Stimulated activated naive B cell treated with anti-CD40 and anti-IgM and Interleukin-4, amounts not matched to agents 10 μg/mL and 1 μg/mL and 100 μg/mL, for 72 hours (primary cell): Measurements from ENCODE around the gene ARHGEF25.
"Not testable (repeated sequence)": the region's sequence is repeated elsewhere in the genome, so short reads cannot be mapped to it uniquely, and the experiment has no call there.

ENCODE experiments used
- ATAC-seq, 2 donors: fragments of 150-1000 bp; cut with Tn5 transposase; replicated peaks; 2 replicates each; pipeline ENCODE4 v1.10.0; 2021; ENCODE audit warnings: moderate library complexity in 1 of 2
- DNase-seq: peaks from one replicate; pipeline ENCODE4 v3.0.0; 2021
- H3K27ac Mint-ChIP-seq: one replicate; pipeline ENCODE4 v1.8.0; 2022; ENCODE audit warnings: mild to moderate bottlenecking, mixed read lengths
- H3K27me3 Mint-ChIP-seq, 2 donors: one replicate each; pipeline ENCODE4 v1.8.0; 2022; ENCODE audit warnings: mixed read lengths in 2 of 2
- H3K36me3 Mint-ChIP-seq, 2 donors: one replicate each; pipeline ENCODE4 v1.8.0; 2022; ENCODE audit warnings: mixed read lengths in 2 of 2, mild to moderate bottlenecking in 1 of 2
- H3K4me1 Mint-ChIP-seq, 2 donors: one replicate each; pipeline ENCODE4 v1.8.0; 2022; ENCODE audit warnings: mixed read lengths in 2 of 2, mild to moderate bottlenecking in 1 of 2
- H3K4me3 Mint-ChIP-seq, 2 donors: one replicate each; pipeline ENCODE4 v1.8.0; 2022; ENCODE audit warnings: mild to moderate bottlenecking in 2 of 2, mixed read lengths in 2 of 2, moderate library complexity in 1 of 2
- H3K9me3 Mint-ChIP-seq, 2 donors: one replicate each; pipeline ENCODE4 v1.8.0; 2022; ENCODE audit warnings: mixed read lengths in 2 of 2, mild to moderate bottlenecking in 1 of 2

Gene ARHGEF25

GRCh38 chr12:57579677-57580465, 31.4 kb upstream of the ARHGEF25 start:
- peaks cover 0 to 3% of the 10 kb centered on the region in 2 donors for H3K36me3 Mint-ChIP-seq
- DNase-seq: no peak
- H3K27me3 Mint-ChIP-seq: peaks cover 29 to 64% of the 10 kb centered on the region in 2 donors
- peaks cover 2 to 7% of the 10 kb centered on the region in 2 donors for H3K4me1 Mint-ChIP-seq
- H3K9me3 Mint-ChIP-seq: no peaks in the 10 kb centered on the region
- ATAC-seq: no peak
- H3K27ac Mint-ChIP-seq: no peak overlapping the region
- H3K4me3 Mint-ChIP-seq: no peak overlapping the region

- H3K27me3 Mint-ChIP-seq: peaks cover 29 to 64% of the 10 kb centered on the region in 2 donors
- no peak for ATAC-seq
- peaks cover 2 to 7% of the 10 kb centered on the region in 2 donors for H3K4me1 Mint-ChIP-seq
- H3K36me3 Mint-ChIP-seq: peaks cover 0 to 3% of the 10 kb centered on the region in 2 donors
- H3K27ac Mint-ChIP-seq: no peak overlapping the region
- DNase-seq: no peak
- H3K9me3 Mint-ChIP-seq: no peaks in the 10 kb centered on the region
- H3K4me3 Mint-ChIP-seq: no peak overlapping the region
Measured at GRCh38 chr12:57580466-57580795, 30.8 kb upstream of the ARHGEF25 start.

GRCh38 chr12:57581802-57582201, 29.4 kb upstream of the ARHGEF25 start:
- no peaks in the 10 kb centered on the region for H3K9me3 Mint-ChIP-seq
- DNase-seq (no peak), ATAC-seq (no peak)
- H3K27me3 Mint-ChIP-seq: peaks cover 19 to 56% of the 10 kb centered on the region in 2 donors
- no peaks in the 10 kb centered on the region for H3K36me3 Mint-ChIP-seq
- H3K4me1 Mint-ChIP-seq: peaks cover 2 to 7% of the 10 kb centered on the region in 2 donors
- no peak overlapping the region for H3K27ac Mint-ChIP-seq
- no peak overlapping the region for H3K4me3 Mint-ChIP-seq

- Mint-ChIP-seq H3K27me3 (peaks cover 18 to 56% of the 10 kb centered on the region in 2 donors), H3K36me3 (no peaks in the 10 kb centered on the region), H3K27ac (no peak overlapping the region), H3K9me3 (no peaks in the 10 kb centered on the region), H3K4me1 (peaks cover 2 to 7% of the 10 kb centered on the region in 2 donors), H3K4me3 (no peak overlapping the region)
- DNase-seq (no peak), ATAC-seq (no peak)
Measured at GRCh38 chr12:57582440-57582839, 28.8 kb upstream of the ARHGEF25 start.

GRCh38 chr12:57583008-57583831, 28.0 kb upstream of the ARHGEF25 start:
- H3K4me1 Mint-ChIP-seq: peaks cover 2 to 7% of the 10 kb centered on the region in 2 donors
- H3K27ac Mint-ChIP-seq: peak overlapping the region; percentile 53
- H3K4me3 Mint-ChIP-seq: no peak overlapping the region
- H3K9me3 Mint-ChIP-seq: no peaks in the 10 kb centered on the region
- peaks cover 18 to 49% of the 10 kb centered on the region in 2 donors for H3K27me3 Mint-ChIP-seq
- ATAC-seq (peak; percentile 98 to 99), DNase-seq (peak; percentile 64)
- H3K36me3 Mint-ChIP-seq: no peaks in the 10 kb centered on the region

DNA sequence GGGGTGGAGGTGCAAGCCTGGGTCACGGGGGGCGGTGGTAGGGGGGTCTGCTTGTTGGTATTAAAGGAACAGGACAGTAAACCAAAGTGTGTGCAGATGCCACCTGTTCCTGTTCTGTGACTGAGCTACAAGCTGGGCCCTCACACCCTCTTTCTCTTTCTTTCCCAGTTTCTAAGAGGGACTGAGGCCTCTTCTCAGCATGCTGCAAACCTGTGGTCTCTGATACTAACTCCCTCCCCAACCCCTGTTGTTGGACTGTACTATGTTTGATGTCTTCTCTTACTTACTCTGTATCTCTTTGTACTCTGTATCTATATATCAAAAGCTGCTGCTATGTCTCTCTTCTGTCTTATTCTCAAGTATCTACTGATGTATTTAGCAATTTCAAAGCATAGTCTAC, 27.2 kb upstream of the ARHGEF25 start:
- Mint-ChIP-seq H3K27ac (no peak overlapping the region), H3K36me3 (no peaks in the 10 kb centered on the region), H3K4me3 (no peak overlapping the region), H3K27me3 (peaks cover 18 to 48% of the 10 kb centered on the region in 2 donors), H3K9me3 (no peaks in the 10 kb centered on the region), H3K4me1 (peaks cover 2 to 7% of the 10 kb centered on the region in 2 donors)
- DNase-seq: no peak
- ATAC-seq: no peak

DNA sequence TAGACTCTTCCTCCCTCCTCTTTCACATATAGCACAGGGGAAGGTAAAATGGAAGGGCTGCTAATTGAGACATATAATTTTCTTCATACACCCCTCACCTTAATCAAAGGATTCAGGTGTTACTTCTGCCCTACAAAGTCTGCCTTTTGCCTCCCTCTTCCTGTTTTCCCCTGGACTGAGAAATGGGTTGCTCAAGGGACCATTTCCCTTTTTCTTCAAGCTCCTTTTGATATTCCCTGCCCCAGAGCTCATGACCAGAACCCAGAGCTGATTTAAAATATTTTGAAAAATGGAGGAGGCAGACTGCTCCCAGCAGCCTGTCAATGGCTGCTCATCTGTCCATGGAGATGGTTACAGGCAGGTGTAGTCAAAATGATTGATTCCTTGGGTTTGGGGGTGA, 26.5 kb upstream of the ARHGEF25 start:
- DNase-seq (no peak), ATAC-seq (no peak)
- Mint-ChIP-seq H3K36me3 (no peaks in the 10 kb centered on the region), H3K4me3 (no peak overlapping the region), H3K27me3 (peaks cover 18 to 48% of the 10 kb centered on the region in 2 donors), H3K9me3 (no peaks in the 10 kb centered on the region), H3K4me1 (peaks cover 2 to 7% of the 10 kb centered on the region in 2 donors), H3K27ac (no peak overlapping the region)

- peaks cover 18 to 47% of the 10 kb centered on the region in 2 donors for H3K27me3 Mint-ChIP-seq
- no peaks in the 10 kb centered on the region for H3K36me3 Mint-ChIP-seq
- DNase-seq (no peak), ATAC-seq (no peak)
- no peak overlapping the region for H3K4me3 Mint-ChIP-seq
- H3K9me3 Mint-ChIP-seq: no peaks in the 10 kb centered on the region
- peaks cover 2 to 8% of the 10 kb centered on the region in 2 donors for H3K4me1 Mint-ChIP-seq
- H3K27ac Mint-ChIP-seq: no peak overlapping the region
Measured at GRCh38 chr12:57585156-57585555, 26.1 kb upstream of the ARHGEF25 start.

DNA sequence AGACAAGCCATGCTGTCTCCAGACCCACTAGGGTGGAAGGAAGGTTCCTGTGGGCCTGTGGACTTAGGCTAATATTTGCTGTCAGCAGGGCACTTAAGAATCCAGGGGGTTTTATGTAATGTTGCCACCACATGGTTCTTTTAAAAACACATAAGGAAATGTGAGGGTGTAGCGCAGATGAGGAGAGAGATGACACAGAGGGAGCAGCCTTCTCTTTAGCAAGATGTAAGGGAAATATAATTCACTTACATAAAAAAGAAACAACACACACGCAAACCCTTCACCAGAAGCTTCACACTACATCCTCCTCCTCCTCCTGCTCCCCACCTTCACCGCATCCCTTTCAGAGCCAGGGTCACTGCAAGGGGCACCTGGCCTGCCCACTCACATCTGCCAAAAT, 25.1 kb upstream of the ARHGEF25 start:
- Mint-ChIP-seq H3K36me3 (peaks cover 0 to 1% of the 10 kb centered on the region in 2 donors), H3K27ac (no peak overlapping the region)

GRCh38 chr12:57586832-57587429, 24.3 kb upstream of the ARHGEF25 start:
- H3K27ac Mint-ChIP-seq: no peak overlapping the region
- no peak for DNase-seq
- peaks cover 12 to 30% of the 10 kb centered on the region in 2 donors for H3K27me3 Mint-ChIP-seq
- H3K36me3 Mint-ChIP-seq: peaks cover 0 to 3% of the 10 kb centered on the region in 2 donors
- H3K4me3 Mint-ChIP-seq: no peak overlapping the region
- no peak for ATAC-seq
- H3K9me3 Mint-ChIP-seq: no peaks in the 10 kb centered on the region
- peaks cover 12 to 21% of the 10 kb centered on the region in 2 donors for H3K4me1 Mint-ChIP-seq

More for the DNA sequence above, 25.1 kb upstream of the ARHGEF25 start:
- Mint-ChIP-seq H3K9me3 (no peaks in the 10 kb centered on the region), H3K4me1 (peaks cover 7 to 14% of the 10 kb centered on the region in 2 donors), H3K27me3 (peaks cover 18 to 38% of the 10 kb centered on the region in 2 donors), H3K4me3 (no peak overlapping the region)
- ATAC-seq (no peak), DNase-seq (no peak)

DNA sequence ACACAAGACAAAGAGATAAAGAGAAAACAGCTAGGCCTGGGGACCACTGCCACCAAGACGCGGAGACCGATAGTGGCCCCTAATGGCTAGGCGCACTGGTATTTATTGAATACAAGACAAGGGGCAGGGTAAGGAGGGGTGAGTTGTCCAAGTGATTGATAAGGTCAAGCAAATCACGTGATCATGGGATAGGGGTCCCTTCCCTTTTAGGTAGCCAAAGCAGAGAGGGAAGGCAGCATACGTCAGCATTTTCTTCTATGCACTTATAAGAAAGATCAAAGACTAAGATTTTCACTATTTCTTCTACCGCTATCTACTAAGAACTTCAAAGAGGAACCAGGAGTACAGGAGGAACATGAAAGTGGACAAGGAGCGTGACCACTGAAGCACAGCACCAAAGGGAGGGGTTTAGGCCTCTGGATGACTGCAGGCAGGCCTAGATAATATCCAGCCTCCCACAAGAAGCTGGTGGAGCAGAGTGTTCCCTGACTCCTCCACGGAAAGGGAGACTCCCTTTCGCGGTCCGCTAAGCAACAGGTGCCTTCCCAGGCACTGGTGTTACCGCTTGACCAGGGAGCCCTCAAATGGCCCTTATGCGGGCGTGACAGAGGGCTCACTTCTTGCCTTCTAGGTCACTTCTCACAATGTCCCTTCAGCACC, 22.2 kb upstream of the ARHGEF25 start:
- not testable (repeated sequence) for H3K9me3 Mint-ChIP-seq

GRCh38 chr12:57590479-57590863, 20.8 kb upstream of the ARHGEF25 start:
- H3K27me3 Mint-ChIP-seq: no peaks in the 10 kb centered on the region
- peak overlapping the region; percentile 82 for H3K27ac Mint-ChIP-seq
- ATAC-seq: no peak
- H3K4me1 Mint-ChIP-seq: peaks cover 18 to 24% of the 10 kb centered on the region in 2 donors
- DNase-seq: no peak
- H3K9me3 Mint-ChIP-seq: no peaks in the 10 kb centered on the region
- peaks cover 4 to 5% of the 10 kb centered on the region in 2 donors for H3K36me3 Mint-ChIP-seq
- peak overlapping the region; percentile 88 to 90 for H3K4me3 Mint-ChIP-seq

More for the DNA sequence above, 22.2 kb upstream of the ARHGEF25 start:
- not testable (repeated sequence) for DNase-seq, ATAC-seq, H3K27ac Mint-ChIP-seq, H3K4me3 Mint-ChIP-seq, H3K36me3 Mint-ChIP-seq
- peaks cover 18 to 24% of the 10 kb centered on the region in 2 donors for H3K4me1 Mint-ChIP-seq
- H3K27me3 Mint-ChIP-seq: peaks cover 3 to 13% of the 10 kb centered on the region in 2 donors

DNA sequence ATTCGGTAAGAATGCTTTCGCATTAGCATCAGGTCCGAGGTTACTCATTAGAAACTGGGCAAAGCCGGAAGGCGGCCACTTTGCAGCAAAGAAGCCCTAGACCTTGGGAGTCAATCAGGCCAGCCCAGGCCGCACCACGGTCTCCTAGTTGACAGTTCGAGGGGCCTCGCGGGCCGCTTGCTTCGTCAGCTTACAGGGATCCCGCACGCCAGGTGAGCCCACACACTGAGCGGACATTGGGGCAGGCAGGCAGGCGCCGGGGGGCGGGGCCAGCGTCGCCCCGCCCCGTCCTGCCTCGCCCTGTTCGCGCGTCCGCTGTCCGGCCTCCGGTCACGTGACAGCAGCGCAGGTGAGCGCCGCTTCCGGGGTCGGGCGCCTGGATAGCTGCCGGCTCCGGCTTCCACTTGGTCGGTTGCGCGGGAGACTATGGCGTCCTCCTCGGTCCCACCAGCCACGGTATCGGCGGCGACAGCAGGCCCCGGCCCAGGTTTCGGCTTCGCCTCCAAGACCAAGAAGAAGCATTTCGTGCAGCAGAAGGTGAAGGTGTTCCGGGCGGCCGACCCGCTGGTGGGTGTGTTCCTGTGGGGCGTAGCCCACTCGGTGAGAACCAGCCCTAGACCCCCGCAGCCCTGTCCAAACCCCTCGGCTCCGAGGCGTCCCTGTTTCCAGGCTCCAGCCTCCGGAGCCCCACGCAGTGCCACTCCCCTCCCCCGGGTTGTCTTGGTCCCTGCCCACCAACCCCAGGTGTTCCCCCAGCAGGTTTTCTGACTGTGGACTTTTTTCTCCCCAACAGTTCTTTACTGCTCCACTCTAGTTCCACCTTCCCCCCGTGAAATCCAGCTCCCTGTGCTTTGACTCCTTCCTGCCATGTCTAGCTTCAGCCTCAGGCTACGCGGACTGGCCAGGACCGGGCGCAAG, 20.1 kb upstream of the ARHGEF25 start, which contains the start of gene PIP4K2C:
Gene PIP4K2C, plus strand, starts transcription at position 329 of the 918 bp plus-strand sequence. Its CDS starts 98 bp downstream, at position 427.
- no peaks in the 10 kb centered on the region for H3K9me3 Mint-ChIP-seq
- H3K27ac Mint-ChIP-seq: peak within 1 kb of the TSS; percentile 82
- peaks cover 18 to 24% of the 10 kb centered on the region in 2 donors for H3K4me1 Mint-ChIP-seq
- DNase-seq: peak; percentile 74
- H3K36me3 Mint-ChIP-seq: peaks cover 9 to 12% of the 10 kb centered on the region in 2 donors
- peak; percentile 98 for ATAC-seq
- H3K4me3 Mint-ChIP-seq: peak within 1 kb of the TSS; percentile 88 to 90
- H3K27me3 Mint-ChIP-seq: no peaks in the 10 kb centered on the region
